ENCODE results near the gene APP. TPM values are rescaled to one million over a fixed set of nuclear protein-coding genes. Genes with fewer than 3 reads are reported as not detected.

APP gene
- total and polyA plus RNA-seq, 10 of the 15 experiments (the other 5 are each of a cell fraction or from before 2014, with no cell fraction given) = 8.8 to 94.9 (median 51.0) TPM

DNA sequence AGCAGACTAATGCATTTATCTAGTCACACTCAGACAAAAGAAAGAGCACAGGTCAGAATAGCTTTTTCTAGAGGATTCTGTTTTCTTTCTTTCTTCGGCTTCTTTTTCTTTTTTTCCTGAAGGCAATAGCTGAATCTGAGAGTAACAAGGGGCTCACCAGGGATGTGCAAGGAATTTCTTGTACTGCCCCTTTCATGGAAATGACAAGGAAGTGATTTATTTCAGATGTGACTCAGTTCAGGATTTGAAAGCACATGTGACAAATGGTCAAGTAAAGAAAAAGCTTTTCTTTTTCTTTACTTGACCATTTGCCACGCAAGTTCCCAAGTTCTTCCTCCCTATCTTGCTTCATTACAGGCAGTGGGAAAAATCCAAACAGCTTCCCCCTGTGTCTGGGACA lies 233.8 kb downstream of the APP start:
- RAD21 ChIA-PET (ENCODE audit: unreplicated experiment) = no interaction called here
- no peak overlapping the region for H3K4me2 ChIP-seq (ENCODE audit: control insufficient read depth, insufficient read depth)
- CTCF ChIA-PET = no interaction called here

More for the DNA sequence above, 233.8 kb downstream of the APP start:
- FAIRE-seq (no peak), ATAC-seq (no peak), DNase-seq (ENCODE audit: low read depth, low spot score) (no peak)
- Histone ChIP-seq H3K36me3 (ENCODE audit: control insufficient read depth in 2 of 2, insufficient read depth in 2 of 2, low read length in 1 of 2) (no peaks in the 10 kb centered on the region), H3K27ac (ENCODE audit: control insufficient read depth, insufficient read depth) (no peak overlapping the region), H3K9me3 (replicated peaks; ENCODE audit: control insufficient read depth, insufficient read depth, low read length) (no peaks in the 10 kb centered on the region), H2AFZ (ENCODE audit: control insufficient read depth, low read depth, low read length) (no peak overlapping the region), H3K4me1 (ENCODE audit: control insufficient read depth, insufficient read depth, low read length) (peaks cover 7% of the 10 kb centered on the region), H4K20me1 (ENCODE audit: control insufficient read depth, insufficient read depth) (no peaks in the 10 kb centered on the region), H3K79me2 (ENCODE audit: control insufficient read depth, insufficient read depth, low read length) (no peaks in the 10 kb centered on the region), H3K9ac (ENCODE audit: control insufficient read depth, insufficient read depth, low read length) (no peak overlapping the region), H3K4me3 (no peak overlapping the region), H3K27me3 (replicated peaks in 1 of 2; ENCODE audit: control insufficient read depth in 2 of 2, insufficient read depth in 2 of 2, low read length in 1 of 2) (no peaks in the 10 kb centered on the region)
- POLR2A ChIA-PET = no interaction called here
- intact Hi-C loops (cut with micrococcal nuclease; ENCODE audit: unreplicated experiment) (no loop called here), in situ Hi-C loops (cut with MboI) (no loop called here)
- BruUV-seq (replicated peaks) = no TSS peak
- WGBS (ENCODE audit: insufficient coverage, insufficient replicate concordance, low lambda C conversion rate, missing lambda C conversion rate) = 44% methylated on average over 2 of the region's 2 CpGs
- TF ChIP-seq BRCA1 (IDR thresholded peaks at IDR 0.05; ENCODE audit: low read depth, low read length) = no peak
- TF ChIP-seq SREBF2 (IDR thresholded peaks at IDR 0.05; ENCODE audit: low read length) = no peak
- TF ChIP-seq, protein P1, sequence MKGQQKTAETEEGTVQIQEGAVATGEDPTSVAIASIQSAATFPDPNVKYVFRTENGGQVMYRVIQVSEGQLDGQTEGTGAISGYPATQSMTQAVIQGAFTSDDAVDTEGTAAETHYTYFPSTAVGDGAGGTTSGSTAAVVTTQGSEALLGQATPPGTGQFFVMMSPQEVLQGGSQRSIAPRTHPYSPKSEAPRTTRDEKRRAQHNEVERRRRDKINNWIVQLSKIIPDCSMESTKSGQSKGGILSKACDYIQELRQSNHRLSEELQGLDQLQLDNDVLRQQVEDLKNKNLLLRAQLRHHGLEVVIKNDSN (IDR thresholded peaks at IDR 0.05; ENCODE audit: borderline replicate concordance, extremely low read length, insufficient read depth, low read depth, low read length) = no peak
- TF ChIP-seq SMARCA5 (IDR thresholded peaks at IDR 0.05) = no peak
- TF ChIP-seq STAT1 (conservative IDR thresholded peaks at IDR 0.05) = no peak
- TF ChIP-seq, protein P2, sequence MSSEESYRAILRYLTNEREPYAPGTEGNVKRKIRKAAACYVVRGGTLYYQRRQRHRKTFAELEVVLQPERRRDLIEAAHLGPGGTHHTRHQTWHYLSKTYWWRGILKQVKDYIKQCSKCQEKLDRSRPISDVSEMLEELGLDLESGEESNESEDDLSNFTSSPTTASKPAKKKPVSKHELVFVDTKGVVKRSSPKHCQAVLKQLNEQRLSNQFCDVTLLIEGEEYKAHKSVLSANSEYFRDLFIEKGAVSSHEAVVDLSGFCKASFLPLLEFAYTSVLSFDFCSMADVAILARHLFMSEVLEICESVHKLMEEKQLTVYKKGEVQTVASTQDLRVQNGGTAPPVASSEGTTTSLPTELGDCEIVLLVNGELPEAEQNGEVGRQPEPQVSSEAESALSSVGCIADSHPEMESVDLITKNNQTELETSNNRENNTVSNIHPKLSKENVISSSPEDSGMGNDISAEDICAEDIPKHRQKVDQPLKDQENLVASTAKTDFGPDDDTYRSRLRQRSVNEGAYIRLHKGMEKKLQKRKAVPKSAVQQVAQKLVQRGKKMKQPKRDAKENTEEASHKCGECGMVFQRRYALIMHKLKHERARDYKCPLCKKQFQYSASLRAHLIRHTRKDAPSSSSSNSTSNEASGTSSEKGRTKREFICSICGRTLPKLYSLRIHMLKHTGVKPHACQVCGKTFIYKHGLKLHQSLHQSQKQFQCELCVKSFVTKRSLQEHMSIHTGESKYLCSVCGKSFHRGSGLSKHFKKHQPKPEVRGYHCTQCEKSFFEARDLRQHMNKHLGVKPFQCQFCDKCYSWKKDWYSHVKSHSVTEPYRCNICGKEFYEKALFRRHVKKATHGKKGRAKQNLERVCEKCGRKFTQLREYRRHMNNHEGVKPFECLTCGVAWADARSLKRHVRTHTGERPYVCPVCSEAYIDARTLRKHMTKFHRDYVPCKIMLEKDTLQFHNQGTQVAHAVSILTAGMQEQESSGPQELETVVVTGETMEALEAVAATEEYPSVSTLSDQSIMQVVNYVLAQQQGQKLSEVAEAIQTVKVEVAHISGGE (CRISPR knock-in tag; IDR thresholded peaks at IDR 0.05) = no peak
- TF ChIP-seq ESRRA (IDR thresholded peaks at IDR 0.05; ENCODE audit: low read length) = no peak
- TF ChIP-seq GABPA (IDR thresholded peaks at IDR 0.05; ENCODE audit: low read depth) = no peak
- no peak for TF ChIP-seq HDAC2 (IDR thresholded peaks at IDR 0.05)
- no peak for TF ChIP-seq POU2F2 (IDR thresholded peaks at IDR 0.05; ENCODE audit: borderline replicate concordance, low read depth, low read length)
- TF ChIP-seq DPF2 (IDR thresholded peaks at IDR 0.05) = no peak
- no peak for TF ChIP-seq BCL11A (IDR thresholded peaks at IDR 0.05; ENCODE audit: low read depth, low read length)
- no peak for TF ChIP-seq IRF4 (IDR thresholded peaks at IDR 0.05; ENCODE audit: low read depth, low read length)
- no peak for TF ChIP-seq PAX5 (IDR thresholded peaks at IDR 0.05; ENCODE audit: borderline replicate concordance, low read depth, low read length)
- SMC1A ChIA-PET (ENCODE audit: uncharacterized antibody, unreplicated experiment) = interaction anchor here (1.1 kb wide), 1 partner anchor 11 kb away, joined by 4 read pairs; no protein-coding TSS in a partner anchor

All from GM12878 (cell line).